Calu3 (cell line): ENCODE results near the gene LRRC32. TPM values are rescaled to one million over a fixed set of nuclear protein-coding genes. Genes with fewer than 3 reads are reported as not detected.

Experiments used
- BruUV-seq: library from RNA; stranded (reverse); fragments of 400-500 nt; replicated peaks from 2 replicates; lab custom pipeline; 2021; lab: Mats Ljungman, UMichigan
- CTCF ChIA-PET: fragments of 300-600 bp; sonication (Branson Sonifier 250); formaldehyde crosslinking; loops from one replicate; lab custom pipeline; 2022; ENCODE audit warnings: antibody characterized with exemption; lab: Charles Lee
- DNase-seq: peaks from one replicate; pipeline ENCODE4 v3.0.0; 2022
- H3K27ac Mint-ChIP-seq: one replicate; pipeline ENCODE4 v1.8.0; 2022; ENCODE audit warnings: mixed read lengths; ENCODE audit not compliant: unreplicated experiment
- H3K27me3 Mint-ChIP-seq: one replicate; pipeline ENCODE4 v1.8.0; 2022; ENCODE audit warnings: mixed read lengths; ENCODE audit not compliant: unreplicated experiment
- H3K36me3 Mint-ChIP-seq: one replicate; pipeline ENCODE4 v1.8.0; 2022; ENCODE audit warnings: mild to moderate bottlenecking, moderate library complexity, mixed read lengths; ENCODE audit not compliant: insufficient read depth, unreplicated experiment
- H3K4me1 Mint-ChIP-seq: one replicate; pipeline ENCODE4 v1.8.0; 2022; ENCODE audit warnings: mild to moderate bottlenecking, low read depth, mixed read lengths; ENCODE audit not compliant: unreplicated experiment
- H3K4me3 Mint-ChIP-seq: one replicate; pipeline ENCODE4 v1.8.0; 2022; ENCODE audit warnings: mild to moderate bottlenecking, low read depth, moderate library complexity, mixed read lengths; ENCODE audit not compliant: unreplicated experiment
- H3K9me3 Mint-ChIP-seq: one replicate; pipeline ENCODE4 v1.8.0; 2022; ENCODE audit warnings: low read depth, mixed read lengths; ENCODE audit not compliant: unreplicated experiment
- CTCF ChIP-seq: fragments of 200-600 bp; IDR thresholded peaks from one replicate; pipeline ENCODE4 v1.8.0; 2022; ENCODE audit warnings: antibody characterized with exemption; ENCODE audit not compliant: unreplicated experiment
- intact Hi-C: fragments of 100-400 bp; cut with micrococcal nuclease; formaldehyde crosslinking; loops from one replicate; pipeline ENCODE4 v1.10.0; 2022; ENCODE audit not compliant: unreplicated experiment
- total RNA-seq: library from RNA; stranded (reverse); gene quantifications from 2 replicates; pipeline ENCODE4 v1.2.3, GENCODE V29; 2022

Gene LRRC32
- total RNA-seq, 1 experiment from 2014 or later: not detected

- H3K9me3 Mint-ChIP-seq: no peaks in the 10 kb centered on the region
- H3K27ac Mint-ChIP-seq: no peak overlapping the region
- intact Hi-C loops: no loop called here
- CTCF ChIA-PET: no interaction called here
- H3K27me3 Mint-ChIP-seq: peaks cover 64% of the 10 kb centered on the region
- no peak overlapping the region for H3K4me3 Mint-ChIP-seq
- no peaks in the 10 kb centered on the region for H3K4me1 Mint-ChIP-seq
- no TSS peak for BruUV-seq
- no peak for DNase-seq
- no peak for TF ChIP-seq CTCF
- no peaks in the 10 kb centered on the region for H3K36me3 Mint-ChIP-seq
Measured at GRCh38 chr11:76685831-76686230, 15.3 kb upstream of the LRRC32 start.

- Mint-ChIP-seq H3K9me3 (no peaks in the 10 kb centered on the region), H3K27ac (no peak overlapping the region), H3K4me1 (no peaks in the 10 kb centered on the region), H3K36me3 (no peaks in the 10 kb centered on the region), H3K4me3 (no peak overlapping the region), H3K27me3 (peaks cover 68% of the 10 kb centered on the region)
- no TSS peak for BruUV-seq
- CTCF ChIA-PET: no interaction called here
- no peak for TF ChIP-seq CTCF
- no peak for DNase-seq
- intact Hi-C loops: no loop called here
Measured at GRCh38 chr11:76685237-76685636, 14.7 kb upstream of the LRRC32 start.

GRCh38 chr11:76684516-76684915, 14.0 kb upstream of the LRRC32 start:
- BruUV-seq: no TSS peak
- no peaks in the 10 kb centered on the region for H3K36me3 Mint-ChIP-seq
- intact Hi-C loops: no loop called here
- no peaks in the 10 kb centered on the region for H3K4me1 Mint-ChIP-seq
- CTCF ChIA-PET: interaction anchor here (0.6 kb wide), 1 partner anchor 37 kb away, joined by 4 read pairs; no protein-coding TSS in a partner anchor
- no peak overlapping the region for H3K27ac Mint-ChIP-seq
- no peak for DNase-seq
- peaks cover 69% of the 10 kb centered on the region for H3K27me3 Mint-ChIP-seq
- TF ChIP-seq CTCF: no peak
- no peaks in the 10 kb centered on the region for H3K9me3 Mint-ChIP-seq
- H3K4me3 Mint-ChIP-seq: no peak overlapping the region

- CTCF ChIA-PET: no interaction called here
- H3K27ac Mint-ChIP-seq: no peak overlapping the region
- H3K9me3 Mint-ChIP-seq: no peaks in the 10 kb centered on the region
- no TSS peak for BruUV-seq
- H3K27me3 Mint-ChIP-seq: peaks cover 69% of the 10 kb centered on the region
- no peaks in the 10 kb centered on the region for H3K36me3 Mint-ChIP-seq
- no peak for TF ChIP-seq CTCF
- no peak for DNase-seq
- intact Hi-C loops: no loop called here
- H3K4me3 Mint-ChIP-seq: no peak overlapping the region
- H3K4me1 Mint-ChIP-seq: no peaks in the 10 kb centered on the region
Measured at GRCh38 chr11:76683161-76684095, 12.9 kb upstream of the LRRC32 start.
